ENCODE results near the gene EEF1G. TPM values are rescaled to one million over a fixed set of nuclear protein-coding genes. Genes with fewer than 3 reads are reported as not detected.

EEF1G gene
- total and polyA plus RNA-seq, 2 of the 13 experiments (the other 11 are each of a cell fraction or from before 2014, with no cell fraction given) = 1,787 to 2,144 TPM

DNA sequence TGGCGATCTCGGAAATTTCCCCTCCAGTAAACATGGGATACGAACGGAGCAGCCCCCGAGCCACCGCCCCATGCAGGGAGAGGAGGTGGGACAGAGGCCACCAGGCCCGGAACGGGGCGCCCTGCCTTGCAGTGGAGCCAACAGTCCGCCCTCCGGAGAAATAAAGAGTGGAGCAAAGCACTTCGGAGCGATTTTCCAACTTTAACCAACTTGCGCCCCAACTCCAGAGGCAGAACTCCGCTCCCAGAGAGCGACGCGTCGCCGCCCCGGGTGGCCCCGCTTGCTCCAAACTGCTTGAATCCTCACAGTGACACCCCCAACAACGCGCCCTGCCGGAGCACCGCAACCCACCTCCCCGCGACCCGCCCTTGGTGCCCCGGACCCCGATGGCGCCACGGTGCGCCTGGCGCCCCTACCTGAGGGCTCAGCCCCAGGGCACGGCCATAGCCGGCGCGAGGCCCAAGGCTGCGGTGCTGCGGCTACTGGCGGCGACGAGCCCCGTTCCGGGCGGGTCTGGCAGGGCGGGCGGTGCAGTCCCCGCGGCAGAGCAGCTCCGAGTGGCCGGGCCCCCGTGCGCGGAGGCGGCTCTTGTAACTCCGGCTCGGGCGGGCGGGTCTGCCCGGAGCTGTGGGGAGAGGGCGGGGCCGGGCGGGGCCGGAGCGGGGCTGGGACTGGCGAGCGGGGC, 27.3 kb downstream of the EEF1G start, which contains the start of gene AHNAK (continued):
- no peak for TF ChIP-seq ZMYM2 (CRISPR knock-in tag; IDR thresholded peaks at IDR 0.05)
- no peak for TF ChIP-seq ZNF572 (CRISPR knock-in tag; IDR thresholded peaks at IDR 0.05)
- TF ChIP-seq TCF7 (IDR thresholded peaks at IDR 0.05; ENCODE audit: low read depth) = no peak
- no peak for TF ChIP-seq ZNF383 (CRISPR knock-in tag; IDR thresholded peaks at IDR 0.05; ENCODE audit: borderline replicate concordance)
- TF ChIP-seq KDM5A (IDR thresholded peaks at IDR 0.05; ENCODE audit: borderline replicate concordance, low read length) = no peak; the same call in 1 of the 2 replicates
- TF ChIP-seq SP2 (CRISPR knock-in tag; IDR thresholded peaks at IDR 0.05) = no peak
- no peak for TF ChIP-seq ZNF713 (CRISPR knock-in tag; IDR thresholded peaks at IDR 0.05)
- TF ChIP-seq FOXO1 (CRISPR knock-in tag; IDR thresholded peaks at IDR 0.05) = peak; percentile 32; the same call in 1 of the 2 replicates
- no peak for TF ChIP-seq ISX (CRISPR knock-in tag; conservative IDR thresholded peaks at IDR 0.05)
- TF ChIP-seq ZSCAN20 (CRISPR knock-in tag; IDR thresholded peaks at IDR 0.05; ENCODE audit: borderline replicate concordance) = 0 out of 2 replicates have a peak, but pooled peaks have one; percentile 11
- TF ChIP-seq, protein P1, sequence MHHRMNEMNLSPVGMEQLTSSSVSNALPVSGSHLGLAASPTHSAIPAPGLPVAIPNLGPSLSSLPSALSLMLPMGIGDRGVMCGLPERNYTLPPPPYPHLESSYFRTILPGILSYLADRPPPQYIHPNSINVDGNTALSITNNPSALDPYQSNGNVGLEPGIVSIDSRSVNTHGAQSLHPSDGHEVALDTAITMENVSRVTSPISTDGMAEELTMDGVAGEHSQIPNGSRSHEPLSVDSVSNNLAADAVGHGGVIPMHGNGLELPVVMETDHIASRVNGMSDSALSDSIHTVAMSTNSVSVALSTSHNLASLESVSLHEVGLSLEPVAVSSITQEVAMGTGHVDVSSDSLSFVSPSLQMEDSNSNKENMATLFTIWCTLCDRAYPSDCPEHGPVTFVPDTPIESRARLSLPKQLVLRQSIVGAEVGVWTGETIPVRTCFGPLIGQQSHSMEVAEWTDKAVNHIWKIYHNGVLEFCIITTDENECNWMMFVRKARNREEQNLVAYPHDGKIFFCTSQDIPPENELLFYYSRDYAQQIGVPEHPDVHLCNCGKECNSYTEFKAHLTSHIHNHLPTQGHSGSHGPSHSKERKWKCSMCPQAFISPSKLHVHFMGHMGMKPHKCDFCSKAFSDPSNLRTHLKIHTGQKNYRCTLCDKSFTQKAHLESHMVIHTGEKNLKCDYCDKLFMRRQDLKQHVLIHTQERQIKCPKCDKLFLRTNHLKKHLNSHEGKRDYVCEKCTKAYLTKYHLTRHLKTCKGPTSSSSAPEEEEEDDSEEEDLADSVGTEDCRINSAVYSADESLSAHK (CRISPR knock-in tag; IDR thresholded peaks at IDR 0.05; ENCODE audit: borderline replicate concordance) = no peak
- TF ChIP-seq TAF15 (IDR thresholded peaks at IDR 0.05; ENCODE audit: low read depth, low read length, poor library complexity, severe bottlenecking) = no peak
- peak; percentile 27; the same call in 1 of the 2 replicates for TF ChIP-seq HOXA9 (CRISPR knock-in tag; IDR thresholded peaks at IDR 0.05; ENCODE audit: borderline replicate concordance)
- TF ChIP-seq CAMTA2 (CRISPR knock-in tag; IDR thresholded peaks at IDR 0.05; ENCODE audit: borderline replicate concordance) = no peak
- peak; percentile 6; the same call in 1 of the 2 replicates for TF ChIP-seq HDAC1 (CRISPR knock-in tag; IDR thresholded peaks at IDR 0.05)
- no peak for TF ChIP-seq ZKSCAN5 (CRISPR knock-in tag; IDR thresholded peaks at IDR 0.05)
- TF ChIP-seq ZNF329 (CRISPR knock-in tag; IDR thresholded peaks at IDR 0.05; ENCODE audit: low read depth) = no peak
- TF ChIP-seq, protein P2, sequence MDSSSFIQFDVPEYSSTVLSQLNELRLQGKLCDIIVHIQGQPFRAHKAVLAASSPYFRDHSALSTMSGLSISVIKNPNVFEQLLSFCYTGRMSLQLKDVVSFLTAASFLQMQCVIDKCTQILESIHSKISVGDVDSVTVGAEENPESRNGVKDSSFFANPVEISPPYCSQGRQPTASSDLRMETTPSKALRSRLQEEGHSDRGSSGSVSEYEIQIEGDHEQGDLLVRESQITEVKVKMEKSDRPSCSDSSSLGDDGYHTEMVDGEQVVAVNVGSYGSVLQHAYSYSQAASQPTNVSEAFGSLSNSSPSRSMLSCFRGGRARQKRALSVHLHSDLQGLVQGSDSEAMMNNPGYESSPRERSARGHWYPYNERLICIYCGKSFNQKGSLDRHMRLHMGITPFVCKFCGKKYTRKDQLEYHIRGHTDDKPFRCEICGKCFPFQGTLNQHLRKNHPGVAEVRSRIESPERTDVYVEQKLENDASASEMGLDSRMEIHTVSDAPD (CRISPR knock-in tag; IDR thresholded peaks at IDR 0.05) = no peak
- TF ChIP-seq MZF1 (CRISPR knock-in tag; IDR thresholded peaks at IDR 0.05; ENCODE audit: borderline replicate concordance) = no peak
- TF ChIP-seq, protein P3, sequence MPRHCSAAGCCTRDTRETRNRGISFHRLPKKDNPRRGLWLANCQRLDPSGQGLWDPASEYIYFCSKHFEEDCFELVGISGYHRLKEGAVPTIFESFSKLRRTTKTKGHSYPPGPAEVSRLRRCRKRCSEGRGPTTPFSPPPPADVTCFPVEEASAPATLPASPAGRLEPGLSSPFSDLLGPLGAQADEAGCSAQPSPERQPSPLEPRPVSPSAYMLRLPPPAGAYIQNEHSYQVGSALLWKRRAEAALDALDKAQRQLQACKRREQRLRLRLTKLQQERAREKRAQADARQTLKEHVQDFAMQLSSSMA (CRISPR knock-in tag; IDR thresholded peaks at IDR 0.05) = no peak
- TF ChIP-seq MIER3 (CRISPR knock-in tag; IDR thresholded peaks at IDR 0.05; ENCODE audit: borderline replicate concordance) = no peak
- no peak for TF ChIP-seq MTF1 (CRISPR knock-in tag; IDR thresholded peaks at IDR 0.05)
- TF ChIP-seq, protein P4, sequence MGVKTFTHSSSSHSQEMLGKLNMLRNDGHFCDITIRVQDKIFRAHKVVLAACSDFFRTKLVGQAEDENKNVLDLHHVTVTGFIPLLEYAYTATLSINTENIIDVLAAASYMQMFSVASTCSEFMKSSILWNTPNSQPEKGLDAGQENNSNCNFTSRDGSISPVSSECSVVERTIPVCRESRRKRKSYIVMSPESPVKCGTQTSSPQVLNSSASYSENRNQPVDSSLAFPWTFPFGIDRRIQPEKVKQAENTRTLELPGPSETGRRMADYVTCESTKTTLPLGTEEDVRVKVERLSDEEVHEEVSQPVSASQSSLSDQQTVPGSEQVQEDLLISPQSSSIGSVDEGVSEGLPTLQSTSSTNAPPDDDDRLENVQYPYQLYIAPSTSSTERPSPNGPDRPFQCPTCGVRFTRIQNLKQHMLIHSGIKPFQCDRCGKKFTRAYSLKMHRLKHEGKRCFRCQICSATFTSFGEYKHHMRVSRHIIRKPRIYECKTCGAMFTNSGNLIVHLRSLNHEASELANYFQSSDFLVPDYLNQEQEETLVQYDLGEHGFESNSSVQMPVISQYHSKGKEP (CRISPR knock-in tag; IDR thresholded peaks at IDR 0.05) = no peak
- TF ChIP-seq, protein P5, sequence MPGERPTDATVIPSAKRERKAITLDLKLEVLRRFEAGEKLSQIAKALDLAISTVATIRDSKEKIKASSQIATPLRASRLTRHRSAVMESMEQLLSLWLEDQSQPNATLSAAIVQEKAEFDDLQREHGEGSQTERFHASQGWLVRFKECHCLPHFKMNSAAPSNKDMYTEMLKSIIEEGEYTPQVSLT (CRISPR knock-in tag; IDR thresholded peaks at IDR 0.05; ENCODE audit: borderline replicate concordance, low read depth) = no peak; the same call in 1 of the 2 replicates

Data from HepG2 (cell line).